GM18907 (cell line): ENCODE data around the gene PTPRH.
"Not testable (repeated sequence)": the region's sequence is repeated elsewhere in the genome, so short reads cannot be mapped to it uniquely, and the experiment has no call there.

ENCODE experiments used
- ATAC-seq: cut with Tn5 transposase; IDR thresholded peaks from one replicate; pipeline ENCODE4 v1.9.1; 2021; ENCODE audit warnings: mild to moderate bottlenecking, moderate library complexity; ENCODE audit not compliant: unreplicated experiment

The PTPRH gene

DNA sequence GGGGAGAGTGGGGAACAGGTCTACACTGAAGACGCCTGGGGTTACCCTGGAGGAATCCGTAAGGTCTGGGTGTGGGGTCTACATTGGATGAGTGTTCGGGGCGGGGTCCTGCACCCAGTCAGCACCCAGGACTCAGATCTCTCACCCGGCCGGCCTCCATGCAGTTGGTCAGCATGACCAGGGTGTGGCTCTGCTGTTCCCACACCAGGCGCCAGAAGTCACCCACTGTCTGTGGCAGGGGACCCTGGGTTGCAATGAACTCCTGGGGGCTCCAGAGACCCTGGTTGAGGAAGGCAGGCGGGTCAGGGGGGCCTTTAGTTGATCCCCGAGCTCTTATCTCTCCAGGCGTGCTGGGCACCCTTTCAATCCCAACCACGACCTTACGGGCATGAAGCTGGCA is 23.2 kb downstream of the PTPRH start:
- no peak for ATAC-seq

DNA sequence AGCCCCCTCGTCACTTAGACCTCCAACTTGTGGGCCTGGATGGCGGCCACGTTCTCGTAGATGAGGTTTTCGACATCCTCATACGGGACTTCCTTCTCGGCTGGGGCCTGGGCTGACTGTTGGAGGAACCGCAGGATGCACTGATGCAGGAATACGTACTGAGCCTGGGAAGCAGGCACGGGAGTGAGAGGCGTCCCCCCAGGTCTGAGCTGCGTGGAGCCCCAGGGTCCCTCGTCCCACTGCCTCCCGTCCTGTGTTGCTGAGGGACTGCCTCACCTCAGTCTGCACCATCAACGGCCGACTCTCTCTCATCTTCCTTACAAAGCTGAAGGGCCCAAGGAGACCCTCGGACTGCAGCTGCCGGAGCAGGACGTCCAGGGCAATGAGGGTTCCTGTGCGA is 27.6 kb downstream of the PTPRH start:
- no peak for ATAC-seq

DNA sequence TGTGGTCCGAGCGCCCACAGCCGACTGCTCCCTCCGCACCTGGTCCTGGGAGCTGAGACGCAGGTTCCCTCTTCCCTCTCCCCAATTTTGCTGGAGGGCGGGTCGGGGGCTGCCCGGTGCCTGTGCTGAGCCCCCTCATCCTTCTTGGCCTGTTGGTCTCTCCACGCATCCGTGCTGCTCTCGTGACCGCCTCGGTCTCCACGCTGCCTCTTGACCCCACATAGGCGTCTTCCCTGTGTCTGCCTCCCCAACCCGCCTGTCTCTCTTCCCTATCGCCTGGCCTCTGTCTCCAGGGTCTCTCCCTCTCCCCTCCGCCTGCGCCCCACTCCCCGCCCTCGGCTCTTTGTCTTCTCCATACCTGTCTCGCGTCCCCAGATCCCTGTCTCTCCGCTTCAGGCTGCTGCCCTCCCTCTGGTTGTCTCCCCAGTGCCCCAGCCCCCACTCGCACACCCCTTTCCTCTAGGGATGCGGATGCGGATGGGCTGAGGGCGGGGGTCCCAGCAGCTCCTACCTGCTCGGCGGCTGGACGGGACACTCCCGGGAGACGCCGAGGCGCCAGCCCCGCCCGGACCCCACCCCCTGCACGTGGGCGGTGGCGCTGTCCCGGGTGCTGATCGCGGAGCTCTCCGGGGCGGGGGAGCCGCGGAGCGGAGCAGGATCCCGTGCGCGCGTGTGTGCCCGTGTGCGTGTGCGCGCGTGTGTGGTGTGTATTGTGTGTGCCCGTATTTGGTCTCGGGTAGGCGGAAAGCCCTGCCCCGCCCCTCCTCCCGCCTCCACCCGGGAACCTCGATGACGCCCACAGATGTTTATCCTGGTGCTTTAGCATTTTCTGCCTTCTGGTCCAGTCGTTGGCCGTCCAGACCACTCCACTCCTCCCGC is 29.5 kb downstream of the PTPRH start, which contains the start of gene SYT5:
Gene SYT5, minus strand, starts transcription at position 684 of the 879 bp plus-strand sequence. CDS start 1,248 bp downstream, outside the sequence.
- ATAC-seq: peak; percentile 28

DNA sequence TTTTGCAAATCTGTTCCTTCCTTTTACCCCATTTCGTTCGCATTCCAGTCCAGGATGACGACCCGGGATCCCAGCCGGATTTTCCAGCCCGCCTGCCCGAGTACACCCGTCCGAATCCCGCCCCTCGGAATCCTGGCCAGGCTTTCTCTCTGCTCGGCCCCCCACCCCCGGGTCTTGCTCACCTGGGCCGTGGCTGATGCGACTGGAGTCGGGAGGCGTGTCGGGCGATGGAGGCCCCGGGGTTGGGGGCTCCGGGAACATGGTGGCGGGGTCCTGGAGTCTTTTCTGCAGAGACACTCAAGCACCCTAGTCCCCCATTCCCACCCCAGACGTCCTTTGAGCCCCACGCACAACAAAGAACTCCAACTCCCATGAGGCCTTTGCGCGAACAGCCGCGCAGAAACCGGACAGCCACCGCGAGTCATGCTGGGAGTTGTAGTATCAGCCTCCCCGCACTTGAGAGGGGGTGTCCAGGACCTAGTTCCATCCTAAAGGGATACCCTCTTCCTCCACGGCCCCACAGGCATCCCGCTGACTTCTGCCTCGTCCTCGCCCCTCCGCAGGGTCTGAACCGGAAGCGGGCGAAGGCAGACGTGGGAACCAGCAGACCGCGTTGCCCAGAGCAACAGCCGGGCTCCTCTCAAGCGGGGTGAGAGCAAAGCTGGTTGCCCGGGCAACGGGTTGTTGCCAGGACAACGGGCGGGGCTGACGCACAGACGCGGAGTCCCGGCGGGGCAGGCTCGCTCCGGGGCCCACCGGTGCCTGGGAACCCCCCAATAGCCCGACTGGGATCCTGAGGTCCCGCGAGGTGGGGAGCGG is 30.3 kb downstream of the PTPRH start:
- ATAC-seq: peak; percentile 72

GRCh38 chr19:55176076-55176475 is 33.2 kb downstream of the PTPRH start:
- ATAC-seq: no peak

DNA sequence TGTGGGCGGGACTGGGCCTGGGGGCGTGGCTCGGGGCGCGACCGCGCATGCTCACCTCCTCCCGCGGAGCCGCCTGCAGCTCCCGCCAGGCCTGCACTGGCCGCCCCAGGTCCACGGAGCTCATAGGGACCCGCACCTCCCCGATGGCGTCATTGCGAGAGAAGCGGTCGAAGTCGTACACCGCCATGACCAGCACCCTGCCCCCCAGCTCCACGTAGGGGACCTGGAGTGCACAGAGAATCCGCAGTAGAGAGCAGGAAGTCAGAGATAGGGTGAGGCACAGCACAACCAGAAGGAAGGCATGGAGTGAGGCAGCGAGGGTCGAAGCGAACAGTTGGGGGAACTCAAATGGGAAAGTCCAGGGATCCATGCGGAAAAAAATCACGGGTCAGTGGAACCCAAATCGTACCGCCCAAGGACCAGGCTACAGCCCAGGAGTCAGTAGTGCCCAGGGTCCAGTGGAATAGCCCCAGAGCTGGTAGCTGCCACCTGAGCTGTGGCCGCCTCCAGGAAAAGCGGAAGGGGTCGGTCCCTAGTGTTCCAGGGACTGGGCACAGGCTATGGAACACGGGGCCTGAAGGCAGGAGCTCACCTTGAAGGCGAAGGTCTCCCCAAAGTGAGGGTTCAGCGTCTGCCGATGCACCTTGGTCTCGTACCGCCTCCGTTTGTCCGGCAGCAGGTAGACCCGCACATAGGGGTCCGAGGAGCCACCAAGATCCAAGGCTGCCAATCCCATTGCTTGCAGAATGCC is 34.0 kb downstream of the PTPRH start:
- ATAC-seq: no peak

- no peak for ATAC-seq
Measured at GRCh38 chr19:55174425-55175116, 34.7 kb downstream of the PTPRH start.

DNA sequence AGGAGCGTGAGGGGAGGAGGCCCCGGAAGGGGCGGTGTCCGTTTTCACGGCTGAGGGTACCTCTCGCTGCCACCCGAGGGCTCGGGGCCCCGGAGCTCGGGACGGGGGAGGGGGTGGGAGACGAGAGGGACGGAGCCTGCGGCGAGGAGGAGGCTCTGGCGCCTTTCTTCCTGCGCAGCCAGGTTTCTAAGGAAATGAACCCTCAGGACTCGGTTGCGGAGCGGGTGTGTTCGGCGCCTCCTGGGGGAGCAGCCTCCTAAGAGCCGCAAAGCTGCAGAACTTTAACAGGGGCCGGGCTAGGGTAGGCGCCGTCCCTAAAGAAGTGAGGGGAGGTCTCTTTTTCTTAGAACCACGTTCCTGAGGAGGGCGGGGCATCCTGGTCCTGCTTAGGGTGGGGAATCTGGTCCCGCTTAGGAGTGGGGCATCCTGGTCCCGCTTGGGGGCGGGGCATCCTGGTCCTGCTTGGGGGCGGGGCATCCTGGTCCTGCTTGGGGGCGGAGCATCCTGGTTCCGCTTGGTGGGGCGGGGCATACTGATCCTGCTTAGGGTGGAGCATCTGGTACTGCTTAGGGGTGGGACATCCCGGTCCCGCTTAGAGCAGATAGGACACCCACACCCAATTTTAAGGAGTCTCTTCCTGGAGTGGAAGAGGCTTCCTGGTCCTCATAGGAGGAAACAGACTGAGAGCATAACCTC is 35.4 kb downstream of the PTPRH start:
- no peak for ATAC-seq

DNA sequence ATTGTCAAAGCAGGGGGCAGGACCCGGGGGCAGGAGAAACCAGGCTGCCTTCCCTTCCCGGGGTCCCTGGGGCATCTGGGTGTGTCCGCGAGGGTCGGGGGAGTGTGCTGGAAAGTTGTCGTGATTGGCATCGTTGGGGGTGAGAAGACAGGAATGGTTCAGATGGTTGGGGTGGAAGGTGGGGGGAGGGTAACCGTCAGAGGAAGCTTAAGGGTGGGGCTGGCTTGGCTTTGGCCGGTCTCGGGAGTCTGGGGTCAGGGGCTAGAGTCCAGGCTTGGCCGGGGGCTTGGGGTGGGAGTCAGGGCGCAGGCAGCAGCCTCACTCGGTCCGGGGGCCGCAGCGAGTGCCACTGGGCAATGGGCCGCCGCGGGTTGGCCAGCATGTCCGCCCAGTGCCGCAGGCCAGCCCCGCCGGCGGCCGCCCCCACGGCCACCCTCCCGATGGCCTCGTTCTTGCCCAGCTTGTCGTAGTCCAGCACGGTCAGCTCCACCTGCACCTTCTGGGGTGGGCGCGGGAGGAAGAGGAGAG is 36.1 kb downstream of the PTPRH start:
- no peak for ATAC-seq

GRCh38 chr19:55172741-55173140 is 36.6 kb downstream of the PTPRH start:
- ATAC-seq: no peak

- not testable (repeated sequence) for ATAC-seq
Measured at GRCh38 chr19:55172318-55172717, 37.0 kb downstream of the PTPRH start.

DNA sequence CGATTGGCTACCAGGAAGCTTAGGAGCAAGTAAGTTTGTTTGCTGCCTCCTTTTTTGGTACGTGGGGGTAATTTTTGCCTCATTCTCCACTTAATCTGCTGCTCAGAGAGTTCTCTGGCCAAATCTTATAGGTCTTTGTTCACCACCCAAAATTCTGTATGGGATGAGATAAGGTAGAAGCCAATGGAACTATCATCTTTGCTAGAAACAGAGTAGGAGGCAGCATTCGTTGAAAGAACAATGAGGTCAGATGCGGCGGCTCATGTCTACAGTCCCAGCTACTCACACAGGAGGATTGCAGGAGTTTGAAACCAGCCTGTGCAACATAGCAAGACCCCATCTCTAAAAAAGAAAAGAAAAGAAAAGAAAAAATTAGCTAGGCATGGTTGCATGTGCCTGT is 37.9 kb downstream of the PTPRH start:
- ATAC-seq: no peak

DNA sequence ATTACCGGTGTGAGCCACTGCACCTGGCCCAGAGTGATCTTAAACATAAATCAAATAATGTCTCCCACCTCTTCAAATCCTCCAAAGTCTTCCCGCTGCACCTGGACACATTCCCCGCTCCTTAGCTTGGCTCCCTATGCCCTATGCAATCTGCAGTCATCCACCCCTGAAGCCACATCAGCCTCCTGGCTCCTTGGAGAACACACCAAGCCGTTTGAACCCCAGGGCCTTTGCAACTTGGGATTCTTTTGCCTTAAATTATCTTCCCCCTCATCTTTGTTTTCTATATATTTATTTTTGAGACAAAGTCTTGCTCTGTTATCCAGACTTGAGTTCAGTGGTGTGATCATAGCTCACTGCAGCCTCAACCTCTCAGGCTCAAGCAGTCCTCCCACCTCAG is 40.2 kb downstream of the PTPRH start:
- ATAC-seq: no peak

DNA sequence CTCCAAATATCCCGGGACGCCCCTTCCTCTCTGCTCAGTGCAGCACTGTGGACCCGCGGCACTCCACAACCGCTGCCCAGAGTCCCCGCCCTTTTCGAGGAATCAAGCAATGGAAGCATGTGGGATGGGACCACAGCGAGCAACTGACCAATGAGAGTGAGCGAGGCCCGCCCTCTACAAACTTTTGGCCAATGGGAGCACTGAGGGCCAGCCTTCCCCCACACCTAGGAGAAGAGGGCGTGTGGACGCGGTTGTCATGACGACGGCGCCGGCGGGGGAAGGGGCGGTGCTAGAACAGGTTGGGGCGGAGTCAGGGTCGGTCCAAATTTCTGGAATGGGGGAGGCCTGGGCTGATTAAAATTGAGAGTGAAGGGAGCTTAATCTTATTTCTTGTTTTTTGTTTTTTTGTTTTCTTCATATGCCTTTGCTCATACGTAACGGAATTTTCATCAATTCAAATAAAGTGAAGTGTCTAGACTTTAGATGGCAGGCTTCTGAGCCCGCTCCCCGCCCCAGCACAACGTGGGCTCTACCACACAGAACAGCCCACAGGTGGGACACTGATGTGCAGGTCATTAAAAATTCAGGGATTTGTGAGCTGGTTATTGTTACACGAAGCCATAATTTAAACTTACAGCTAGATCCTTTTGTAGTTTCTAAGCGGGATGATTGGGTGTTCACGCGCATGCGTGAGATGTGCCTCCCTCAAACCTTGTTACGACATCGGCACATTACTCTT is 42.6 kb downstream of the PTPRH start, which contains the start of gene DNAAF3:
Gene DNAAF3, minus strand, starts transcription at position 84 of the 739 bp plus-strand sequence. CDS start 200 bp downstream, outside the sequence.
- ATAC-seq: peak; percentile 90

GRCh38 chr19:55165952-55166529 is 43.3 kb downstream of the PTPRH start:
- ATAC-seq: peak; percentile 24

DNA sequence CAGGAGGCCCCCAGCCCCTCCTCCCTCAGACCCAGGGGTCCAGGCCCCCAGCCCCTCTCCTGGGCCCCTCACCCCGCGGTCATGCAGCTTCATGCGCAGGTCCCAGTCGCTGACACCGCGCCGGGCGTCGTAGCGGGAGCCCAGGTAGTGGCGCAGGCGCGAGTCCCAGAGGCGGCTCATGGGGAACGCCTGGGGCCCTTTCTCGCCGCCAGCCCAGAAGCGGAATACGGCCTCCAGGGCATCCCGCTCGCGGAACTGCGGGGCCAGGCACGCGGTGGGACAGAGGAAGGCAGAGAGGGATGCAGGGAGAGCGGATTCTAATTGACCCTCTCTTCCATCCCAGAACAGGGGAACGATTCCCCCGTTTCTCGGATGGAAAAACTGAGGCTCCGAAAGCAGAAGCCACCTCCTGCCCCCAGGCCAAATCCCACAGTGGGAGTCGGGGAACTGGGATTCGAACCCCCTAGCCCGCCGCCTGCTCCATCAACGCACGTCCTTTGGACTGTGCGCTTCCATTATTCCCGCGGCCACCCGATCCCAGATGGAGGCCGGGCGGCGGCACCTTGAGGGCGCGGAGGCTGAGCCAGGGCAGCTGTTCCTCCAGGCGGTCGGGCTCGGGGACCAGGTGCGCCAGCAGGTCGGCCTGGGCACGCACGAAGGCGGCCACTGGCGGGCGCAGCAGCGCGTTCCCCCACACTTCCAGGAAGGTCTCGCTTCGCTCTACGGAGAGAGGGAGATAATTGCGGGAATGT is 47.6 kb downstream of the PTPRH start:
- ATAC-seq: no peak

GRCh38 chr19:55160986-55161365 is 48.3 kb downstream of the PTPRH start:
- no peak for ATAC-seq
